Lower leg skin (tissue), 3 donors: ENCODE measurements around the gene CNTNAP4.

Source experiments
- POLR2A ChIP-seq, 2 donors: fragments of 450-650 bp; IDR thresholded peaks; one replicate each; pipeline ENCODE4 v1.6.1; 2016 to 2017; ENCODE audit warnings: antibody characterized with exemption in 2 of 2, mild to moderate bottlenecking in 1 of 2, moderate library complexity in 1 of 2
- TF ChIP-seq, protein P1 (sequence below), 3 donors: fragments of 450-650 bp; IDR thresholded peaks; one replicate each; pipeline ENCODE4 v1.5.1; 2016; ENCODE audit warnings: antibody characterized with exemption in 3 of 3, mild to moderate bottlenecking in 3 of 3, moderate library complexity in 2 of 3

DNA sequence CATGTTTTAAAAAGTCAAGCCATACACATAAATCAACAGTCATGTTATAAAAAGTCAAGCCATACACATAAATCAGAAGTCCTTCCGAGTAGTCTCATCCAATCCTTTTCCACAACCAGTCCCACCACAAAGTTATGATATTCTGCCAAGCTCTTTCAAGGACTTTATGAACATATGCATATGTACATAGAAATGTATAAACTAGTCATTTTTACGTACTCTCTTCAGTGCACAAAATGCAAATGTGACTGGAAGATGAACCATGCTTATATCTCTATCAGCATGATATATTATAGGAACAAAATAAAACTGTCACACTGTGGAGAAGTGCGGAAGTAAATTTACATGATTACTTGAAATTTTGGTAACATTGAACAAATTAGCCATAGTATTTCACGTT, 200.9 kb downstream of the CNTNAP4 start:
- TF ChIP-seq, protein P1, sequence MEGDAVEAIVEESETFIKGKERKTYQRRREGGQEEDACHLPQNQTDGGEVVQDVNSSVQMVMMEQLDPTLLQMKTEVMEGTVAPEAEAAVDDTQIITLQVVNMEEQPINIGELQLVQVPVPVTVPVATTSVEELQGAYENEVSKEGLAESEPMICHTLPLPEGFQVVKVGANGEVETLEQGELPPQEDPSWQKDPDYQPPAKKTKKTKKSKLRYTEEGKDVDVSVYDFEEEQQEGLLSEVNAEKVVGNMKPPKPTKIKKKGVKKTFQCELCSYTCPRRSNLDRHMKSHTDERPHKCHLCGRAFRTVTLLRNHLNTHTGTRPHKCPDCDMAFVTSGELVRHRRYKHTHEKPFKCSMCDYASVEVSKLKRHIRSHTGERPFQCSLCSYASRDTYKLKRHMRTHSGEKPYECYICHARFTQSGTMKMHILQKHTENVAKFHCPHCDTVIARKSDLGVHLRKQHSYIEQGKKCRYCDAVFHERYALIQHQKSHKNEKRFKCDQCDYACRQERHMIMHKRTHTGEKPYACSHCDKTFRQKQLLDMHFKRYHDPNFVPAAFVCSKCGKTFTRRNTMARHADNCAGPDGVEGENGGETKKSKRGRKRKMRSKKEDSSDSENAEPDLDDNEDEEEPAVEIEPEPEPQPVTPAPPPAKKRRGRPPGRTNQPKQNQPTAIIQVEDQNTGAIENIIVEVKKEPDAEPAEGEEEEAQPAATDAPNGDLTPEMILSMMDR (IDR thresholded peaks at IDR 0.05), result no peak
- no peak for TF ChIP-seq POLR2A (IDR thresholded peaks at IDR 0.05)
